B cell (primary cell): ENCODE results near the gene PIK3R1. TPM values are rescaled to one million over a fixed set of nuclear protein-coding genes. Genes with fewer than 3 reads are reported as not detected.
A peak's percentile ranks its signal among the peaks of the same experiment; 100 is the strongest.

Experiments used
- ATAC-seq: fragments of 200-7000 bp; cut with Tn5 transposase; one replicate; pipeline ENCODE4 v1.10.0; 2021; ENCODE audit warnings: low read depth, mild to moderate bottlenecking, moderate number of reproducible peaks, moderate library complexity
- CTCF ChIA-PET: fragments of 350-600 bp; sonication (Branson Sonifier 250); formaldehyde crosslinking; loops from one replicate; lab custom pipeline; 2021; ENCODE audit warnings: antibody characterized with exemption, inconsistent platforms; lab: Charles Lee
- POLR2A ChIA-PET: fragments of 350-600 bp; sonication (Branson Sonifier 250); formaldehyde crosslinking; loops from one replicate; lab custom pipeline; 2021; ENCODE audit warnings: antibody characterized with exemption; lab: Charles Lee
- DNase-seq: peaks from one replicate; pipeline ENCODE4 v3.0.0; 2013
- H2AFZ ChIP-seq: 2 replicates; pipeline ENCODE4 v1.6.1; 2012; ENCODE audit warnings: mild to moderate bottlenecking, low read depth, low read length; ENCODE audit not compliant: insufficient read depth, poor library complexity, severe bottlenecking
- H3K27ac ChIP-seq, 2 donors: 1 replicate in 1 of 2; 2 replicates in 1 of 2; pipeline ENCODE4 v1.5.1; 2012 to 2013; ENCODE audit warnings: low read length in 2 of 2, mild to moderate bottlenecking in 2 of 2, moderate library complexity in 1 of 2
- H3K27me3 ChIP-seq, 4 experiments: fragments of 200-600 bp in 1 of 4; sonication (generic) in 1 of 4; replicated peaks in 1 of 4; 1 replicate in 2 of 4; 2 replicates in 2 of 4; pipeline versions ENCODE4 v1.6.1 to v1.7.0; 2013 to 2016; ENCODE audit warnings: low read length in 3 of 4, mild to moderate bottlenecking in 2 of 4, mixed read lengths in 1 of 4, moderate library complexity in 1 of 4; ENCODE audit not compliant: insufficient read depth in 4 of 4, control insufficient read depth in 3 of 4; ENCODE audit errors: control extremely low read depth in 1 of 4
- H3K36me3 ChIP-seq, 2 experiments: replicated peaks in 1 of 2; 1 replicate in 1 of 2; 2 replicates in 1 of 2; pipeline versions ENCODE4 v1.6.1 to v1.7.1; 2013; ENCODE audit warnings: low read length in 1 of 2; ENCODE audit not compliant: insufficient read depth in 2 of 2, control insufficient read depth in 1 of 2; ENCODE audit errors: control extremely low read depth in 1 of 2, extremely low read depth in 1 of 2
- H3K4me1 ChIP-seq, 2 donors: fragments of 200-600 bp in 1 of 2; sonication (generic) in 1 of 2; 1 replicate in 1 of 2; 2 replicates in 1 of 2; pipeline versions ENCODE4 v1.5.1 to v1.6.1; 2013 to 2017; ENCODE audit warnings: low read length in 2 of 2; ENCODE audit not compliant: control insufficient read depth in 2 of 2, insufficient read depth in 2 of 2
- H3K4me2 ChIP-seq: replicated peaks from 2 replicates; pipeline ENCODE3; 2012; ENCODE audit warnings: mild to moderate bottlenecking, low read depth, low read length; ENCODE audit not compliant: poor library complexity, severe bottlenecking
- H3K4me3 ChIP-seq, 5 experiments: fragments of 200-600 bp in 1 of 5; sonication (generic) in 1 of 5; 1 replicate in 3 of 5; 2 replicates in 2 of 5; pipeline versions ENCODE4 v1.5.1 to v1.7.0; 2011 to 2016; ENCODE audit warnings: low read length in 4 of 5, mild to moderate bottlenecking in 4 of 5, low read depth in 2 of 5, control low read depth in 1 of 5, moderate library complexity in 1 of 5; ENCODE audit not compliant: insufficient read depth in 1 of 5; ENCODE audit errors: control extremely low read depth in 1 of 5, extremely low read depth in 1 of 5
- H3K79me2 ChIP-seq: fragments of 200-600 bp; sonication (generic); one replicate; pipeline ENCODE4 v1.6.0; 2016; ENCODE audit warnings: low read length; ENCODE audit not compliant: control insufficient read depth, insufficient read depth
- H3K9ac ChIP-seq: fragments of 200-600 bp; sonication (generic); 2 replicates; pipeline ENCODE4 v1.6.1; 2017; ENCODE audit warnings: mild to moderate bottlenecking, low read length, moderate library complexity
- H3K9me3 ChIP-seq, 3 donors: one replicate each; pipeline versions ENCODE4 v1.6.1 to v1.7.1; 2013; ENCODE audit warnings: low read length in 2 of 3; ENCODE audit not compliant: control insufficient read depth in 2 of 3, insufficient read depth in 1 of 3; ENCODE audit errors: control extremely low read depth in 1 of 3
- H4K20me1 ChIP-seq: 2 replicates; pipeline ENCODE4 v1.6.0; 2012; ENCODE audit warnings: mild to moderate bottlenecking, low read length; ENCODE audit not compliant: insufficient read depth, control insufficient read depth, poor library complexity, severe bottlenecking
- H3K27ac Mint-ChIP-seq: one replicate; pipeline ENCODE4 v1.8.0; 2021; ENCODE audit warnings: mixed read lengths
- H3K27me3 Mint-ChIP-seq: one replicate; pipeline ENCODE4 v1.8.0; 2021; ENCODE audit warnings: mixed read lengths
- H3K4me1 Mint-ChIP-seq: one replicate; pipeline ENCODE4 v1.8.0; 2021; ENCODE audit warnings: mixed read lengths
- H3K4me3 Mint-ChIP-seq: one replicate; pipeline ENCODE4 v1.8.0; 2021; ENCODE audit warnings: mixed read lengths
- H3K9me3 Mint-ChIP-seq: one replicate; pipeline ENCODE4 v1.8.0; 2022; ENCODE audit warnings: mixed read lengths; ENCODE audit not compliant: insufficient read depth
- CTCF ChIP-seq: fragments of 200-600 bp; IDR thresholded peaks from one replicate; pipeline ENCODE4 v1.8.0; 2022; ENCODE audit warnings: antibody characterized with exemption, mild to moderate bottlenecking
- EZH2 ChIP-seq: IDR thresholded peaks from 2 replicates; pipeline ENCODE4 v1.6.1; 2012; ENCODE audit warnings: borderline replicate concordance, low read depth, mild to moderate bottlenecking, moderate library complexity, low read length; ENCODE audit not compliant: insufficient read depth, poor library complexity, severe bottlenecking
- whole genome bisulfite sequencing: methylation state at CpG from one replicate; pipeline ENCODE4 v1.1.5; 2013; ENCODE audit warnings: missing lambda C conversion rate; ENCODE audit not compliant: insufficient coverage; 5-methylcytosine and 5-hydroxymethylcytosine counted together
- intact Hi-C: fragments of 100-400 bp; cut with micrococcal nuclease; formaldehyde crosslinking; loops from one replicate; pipeline ENCODE4 v1.10.0; 2022
- polyA plus RNA-seq: library from polyadenylated mRNA; depleted of rRNA; stranded (reverse); fragments of >200 nt; gene quantifications from 2 replicates; pipeline ENCODE4 v1.2.3, GENCODE V29; 2012
- total RNA-seq, 2 donors: library from RNA; stranded (reverse); fragments of 120-200 nt in 1 of 2; gene quantifications; 1 replicate in 1 of 2; 2 replicates in 1 of 2; pipeline versions ENCODE4 v1.2.3 to v1.2.4, GENCODE V29; 2013 to 2022

Gene PIK3R1
- total and polyA plus RNA-seq, 2 donors (not counting 1 experiment from before 2014, with no cell fraction given), result 5.6 to 63.8 TPM

- Mint-ChIP-seq H3K4me1 (peaks cover 79% of the 10 kb centered on the region), H3K4me3 (no peak overlapping the region), H3K27me3 (no peaks in the 10 kb centered on the region), H3K9me3 (no peaks in the 10 kb centered on the region), H3K27ac (no peak overlapping the region)
- H3K4me3 ChIP-seq, result no peak overlapping the region
- TF ChIP-seq EZH2 (no peak), CTCF (no peak)
- intact Hi-C loops, result loop anchor here (2.0 to 5.0 kb wide), 3 partner anchors 15 to 1087 kb away; partner anchors contain the start of gene PIK3R1
- no peak for ATAC-seq
- CTCF ChIA-PET, result interaction anchor here (0.6 to 7.7 kb wide), 24 partner anchors 7 to 1097 kb away, joined by 3 to 116 read pairs (median 4); partner anchors contain the start of gene PIK3R1
- H3K27ac ChIP-seq, result no peak overlapping the region
- peaks cover 0 to 4% of the 10 kb centered on the region in 2 experiments for H3K36me3 ChIP-seq
- H3K79me2 ChIP-seq, result peaks cover 95% of the 10 kb centered on the region
- H3K9ac ChIP-seq, result no peak overlapping the region
- peaks cover 67% of the 10 kb centered on the region for H4K20me1 ChIP-seq
- no peaks in the 10 kb centered on the region for H3K27me3 ChIP-seq
- H2AFZ ChIP-seq, result no peak overlapping the region
- POLR2A ChIA-PET, result no interaction called here
- 100% methylated on average over 1 of the region's 6 CpGs for WGBS
- no peaks in the 10 kb centered on the region for H3K9me3 ChIP-seq
- H3K4me2 ChIP-seq, result no peak overlapping the region
- H3K4me1 ChIP-seq, result peaks cover 38% of the 10 kb centered on the region in 2 donors
- DNase-seq, result no peak
Observed at GRCh38 chr5:68253624-68254585, 38.3 kb downstream of the PIK3R1 start.

- intact Hi-C loops, result loop anchor here (5.0 kb wide), 2 partner anchors 38 to 1088 kb away; partner anchors contain the start of gene PIK3R1
- H3K27me3 ChIP-seq, result no peaks in the 10 kb centered on the region
- CTCF ChIA-PET, result interaction anchor here (0.8 to 7.7 kb wide), 5 partner anchors 8 to 1009 kb away, joined by 3 to 116 read pairs (median 3); no protein-coding TSS in a partner anchor
- no peak overlapping the region for H3K9ac ChIP-seq
- H3K36me3 ChIP-seq, result peaks cover 0 to 4% of the 10 kb centered on the region in 2 experiments
- H3K27ac ChIP-seq, result no peak overlapping the region
- 83% methylated on average over 1 of the region's 1 CpG for WGBS
- Mint-ChIP-seq H3K9me3 (no peaks in the 10 kb centered on the region), H3K27ac (no peak overlapping the region), H3K4me3 (no peak overlapping the region), H3K4me1 (peaks cover 75% of the 10 kb centered on the region), H3K27me3 (no peaks in the 10 kb centered on the region)
- no peaks in the 10 kb centered on the region for H3K9me3 ChIP-seq
- peaks cover 95% of the 10 kb centered on the region for H3K79me2 ChIP-seq
- no peak overlapping the region for H3K4me3 ChIP-seq
- H4K20me1 ChIP-seq, result peaks cover 70% of the 10 kb centered on the region
- TF ChIP-seq CTCF, result no peak
- no peak for TF ChIP-seq EZH2
- ATAC-seq (no peak), DNase-seq (no peak)
- H3K4me1 ChIP-seq, result peaks cover 38% of the 10 kb centered on the region in 2 donors
- H2AFZ ChIP-seq, result no peak overlapping the region
- POLR2A ChIA-PET, result no interaction called here
- H3K4me2 ChIP-seq, result peak overlapping the region; percentile 28
Observed at GRCh38 chr5:68254810-68255209, 39.3 kb downstream of the PIK3R1 start.
